AG08396 (cell line): Measurements from ENCODE around the gene DIS3L2.
"Not testable (repeated sequence)": the region's sequence is repeated elsewhere in the genome, so short reads cannot be mapped to it uniquely, and the experiment has no call there.

ENCODE experiments used
- DNase-seq: peaks from one replicate; pipeline ENCODE4 v3.0.0; 2012; ENCODE audit warnings: low spot score, mixed read lengths

DIS3L2 gene

DNA sequence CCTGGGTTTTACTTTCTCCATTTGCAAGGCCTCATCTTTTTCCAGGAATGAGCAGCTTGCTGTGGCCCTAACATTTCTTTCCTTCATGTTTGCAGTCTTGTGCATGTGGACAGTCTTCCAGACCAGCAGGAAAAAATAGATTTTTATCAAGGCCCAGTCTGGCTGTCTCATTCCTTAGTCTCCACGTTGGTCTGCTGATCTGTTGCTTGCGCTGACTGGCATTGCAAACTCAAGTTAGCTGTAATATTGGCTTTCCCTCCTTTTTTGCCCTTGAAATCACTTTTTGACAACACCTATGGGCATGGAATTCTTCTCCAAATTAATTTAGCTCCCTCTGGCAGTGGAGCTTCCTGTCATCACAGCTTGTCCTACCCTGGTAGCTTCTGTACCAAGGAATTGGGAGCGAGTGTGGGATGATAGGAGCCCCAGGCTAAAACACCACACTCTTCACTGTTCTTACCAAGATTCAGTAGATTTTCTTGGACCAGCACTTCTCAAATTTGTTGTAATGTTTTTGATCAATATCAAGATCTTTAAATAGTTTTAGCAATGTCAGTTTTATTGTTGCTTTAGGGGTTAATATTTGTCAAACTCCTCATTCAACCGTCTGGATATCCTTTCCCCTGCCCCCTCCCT lies 48.2 kb downstream of the DIS3L2 start:
- no peak for DNase-seq

DNA sequence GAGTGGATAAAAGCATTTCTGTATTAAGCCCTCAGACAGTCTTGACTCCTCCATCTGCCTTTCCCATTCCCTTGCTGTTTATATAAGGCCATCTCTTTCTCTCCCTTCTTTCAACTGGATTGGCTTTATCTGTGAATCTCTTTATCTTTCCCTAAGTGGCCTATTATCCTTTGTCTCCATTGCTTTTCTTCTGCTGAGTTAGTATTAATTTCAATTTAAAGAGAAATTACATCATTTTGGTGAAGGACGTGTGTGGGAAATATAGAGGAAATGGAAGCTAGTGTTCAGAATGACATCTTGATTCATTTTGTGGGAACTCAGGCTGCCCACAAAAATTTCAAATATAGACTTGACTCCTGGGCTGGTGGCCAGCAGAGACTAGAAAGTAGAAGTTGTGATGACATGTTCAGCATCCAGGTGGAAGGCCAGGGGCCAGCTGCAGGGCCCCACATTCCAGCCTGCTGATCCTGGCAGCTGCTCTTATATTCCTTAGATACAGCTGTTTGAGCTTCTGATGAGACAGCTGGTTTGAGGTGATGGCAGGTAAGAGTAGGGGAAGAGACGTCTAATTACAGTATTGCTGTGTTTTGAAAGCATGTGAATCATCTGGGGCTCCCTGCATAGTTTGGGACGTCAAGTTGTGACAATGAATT lies 52.3 kb downstream of the DIS3L2 start:
- DNase-seq: peak; percentile 79

DNA sequence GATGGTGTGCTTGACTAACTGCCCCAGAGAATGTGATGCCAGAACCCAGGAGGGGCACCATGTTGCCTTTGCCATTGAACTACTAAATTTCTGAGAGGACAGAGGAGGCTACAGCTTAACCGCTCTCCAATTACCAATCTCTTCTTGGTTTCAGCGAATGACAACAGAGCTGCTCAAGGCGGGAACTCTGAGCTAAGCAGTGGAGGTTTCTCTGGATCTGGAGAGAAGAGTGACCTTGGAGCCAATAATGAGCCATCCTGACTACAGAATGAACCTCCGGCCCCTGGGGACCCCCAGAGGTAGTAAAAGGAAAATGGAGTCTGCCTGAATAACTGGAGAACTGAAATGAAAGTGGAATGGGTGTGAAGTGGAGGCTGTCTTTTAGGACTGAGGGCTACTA lies 53.2 kb downstream of the DIS3L2 start:
- no peak for DNase-seq

DNA sequence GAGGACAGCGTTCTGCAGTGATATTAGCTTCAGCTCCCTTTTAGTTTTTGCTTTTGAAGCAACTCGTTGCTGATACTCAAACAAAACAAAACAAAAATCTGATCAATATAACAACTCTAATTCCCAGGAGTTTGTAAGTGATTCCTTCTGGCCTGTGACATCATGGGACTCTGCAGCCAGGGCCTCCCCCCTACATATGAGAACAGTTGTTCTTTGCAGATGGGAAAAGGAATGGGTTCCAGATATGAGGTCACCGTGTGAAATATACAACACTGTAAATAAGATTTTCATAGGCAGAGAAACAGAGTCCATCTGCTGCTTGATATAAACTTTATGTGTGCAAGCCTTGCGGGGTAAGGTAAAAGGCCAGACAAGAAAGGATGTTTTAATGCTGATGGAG lies 56.7 kb downstream of the DIS3L2 start:
- DNase-seq: no peak

GRCh38 chr2:232022718-232023117 lies 61.2 kb downstream of the DIS3L2 start:
- DNase-seq: no peak

- no peak for DNase-seq
These were observed 61.9 kb downstream of the DIS3L2 start for GRCh38 chr2:232023426-232023825.

DNA sequence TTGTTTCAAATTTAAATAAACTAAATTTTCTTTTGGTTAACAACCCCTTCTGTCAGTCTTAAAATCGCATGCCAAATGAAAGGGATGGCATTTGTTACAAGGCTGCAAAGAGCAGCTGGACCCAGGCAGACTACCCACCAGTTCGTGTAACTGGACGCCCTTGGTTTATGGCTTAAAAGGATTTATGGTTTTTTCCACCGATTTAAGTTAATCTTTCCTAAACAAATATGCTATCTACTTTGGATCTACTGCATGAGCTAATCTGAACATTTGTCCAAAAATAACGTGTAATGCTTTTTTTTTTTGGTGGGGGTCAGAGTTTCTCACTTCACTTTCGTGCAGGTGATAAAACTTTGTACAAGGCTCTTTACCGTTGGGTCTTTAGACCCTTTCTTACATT lies 62.9 kb downstream of the DIS3L2 start:
- no peak for DNase-seq

DNA sequence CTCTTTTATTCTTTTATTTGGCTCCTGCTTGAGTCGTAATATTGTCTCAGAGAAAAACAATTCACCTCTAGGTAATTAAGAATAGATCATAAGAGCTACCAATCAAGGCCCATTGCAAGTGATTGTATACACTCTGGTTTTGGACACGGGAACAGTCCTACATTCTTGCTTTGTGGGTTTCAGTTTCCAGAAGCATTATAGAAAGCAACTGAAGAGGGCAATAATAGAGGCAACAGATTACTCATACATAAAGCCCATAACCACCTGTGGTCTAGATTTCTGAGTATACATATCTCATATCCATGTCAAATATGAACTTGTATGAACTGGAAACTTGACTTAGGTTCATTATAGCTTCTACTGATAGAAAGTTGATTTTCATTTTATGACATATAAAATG lies 65.4 kb downstream of the DIS3L2 start:
- DNase-seq: no peak

DNA sequence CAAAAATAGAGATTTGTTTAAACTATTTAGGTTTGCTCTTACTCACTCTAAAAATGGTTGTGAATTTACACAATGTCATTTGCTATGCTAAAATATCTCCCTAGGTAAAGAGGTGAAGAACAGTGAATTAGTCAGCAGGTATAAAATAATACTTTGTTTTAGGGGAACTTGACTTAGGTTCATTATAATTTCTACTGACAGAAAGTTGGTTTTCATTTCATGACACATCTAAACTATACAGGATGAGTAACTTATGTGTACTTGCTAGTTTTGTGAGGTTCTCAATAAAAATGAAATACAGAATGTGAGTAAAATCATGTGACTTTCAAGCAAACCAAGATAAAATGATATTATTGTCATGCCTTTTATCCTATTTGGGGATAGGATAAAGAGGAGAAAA lies 66.0 kb downstream of the DIS3L2 start:
- DNase-seq: no peak

DNA sequence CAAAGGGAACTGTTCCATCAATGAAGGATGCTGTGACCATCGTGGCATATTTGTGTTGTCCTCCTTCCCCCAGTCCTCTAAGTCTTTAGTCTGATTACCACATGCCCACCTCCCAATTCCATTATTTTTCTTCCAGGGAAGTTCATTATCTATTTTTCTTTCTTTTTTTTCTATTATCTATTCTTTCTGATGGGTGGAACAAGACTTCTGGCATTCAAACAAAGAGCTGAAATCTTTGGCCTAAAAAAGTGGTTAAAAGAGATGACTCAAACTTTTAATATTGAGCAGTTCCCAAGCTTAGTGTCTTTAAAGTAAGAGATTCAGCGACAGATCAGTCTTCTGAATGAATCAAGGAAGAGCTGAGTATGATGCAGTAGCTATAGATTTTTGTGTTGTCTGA lies 66.6 kb downstream of the DIS3L2 start:
- DNase-seq: no peak

GRCh38 chr2:232028631-232029030 lies 67.1 kb downstream of the DIS3L2 start:
- DNase-seq: peak; percentile 14

DNA sequence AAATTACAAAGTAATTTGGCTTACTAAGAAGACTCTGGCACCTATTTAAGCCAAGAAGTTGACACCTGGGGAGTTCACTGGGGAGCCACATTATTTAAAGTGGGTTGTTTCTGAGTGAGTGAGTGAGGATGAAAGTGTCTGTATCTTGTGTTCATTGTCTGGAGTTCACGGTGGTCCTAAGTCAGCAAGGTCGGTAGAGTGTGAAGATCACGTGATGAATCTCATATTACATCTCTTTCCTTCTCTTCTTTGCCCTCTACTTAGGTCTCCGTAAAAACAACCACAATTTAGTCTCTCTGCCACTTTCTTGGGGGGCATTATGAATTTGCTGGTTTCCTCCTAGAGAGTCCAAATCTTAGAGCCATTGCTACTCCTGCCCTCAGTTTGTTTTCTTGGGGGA lies 67.8 kb downstream of the DIS3L2 start:
- no peak for DNase-seq

DNA sequence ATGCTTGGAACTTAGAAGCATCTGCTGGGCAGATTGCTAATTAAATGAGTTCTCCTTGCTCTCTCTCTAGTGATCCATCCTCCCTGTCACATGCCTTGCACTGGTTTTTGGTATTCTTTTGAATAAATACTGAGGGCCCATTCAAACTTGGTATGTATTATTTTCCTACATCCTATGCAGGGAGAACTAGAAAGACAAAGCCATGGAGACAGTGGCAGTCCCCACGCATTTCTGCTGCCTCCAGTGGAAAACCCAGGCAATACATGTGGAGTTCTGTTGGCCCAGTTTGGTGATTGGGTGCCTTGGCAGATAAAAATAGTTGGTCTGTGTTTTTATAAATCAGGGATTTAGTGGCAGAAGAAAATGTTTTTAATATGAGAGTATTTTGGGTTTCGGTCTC lies 68.7 kb downstream of the DIS3L2 start:
- DNase-seq: no peak

GRCh38 chr2:232035292-232035691 lies 73.8 kb downstream of the DIS3L2 start:
- DNase-seq: not testable (repeated sequence)

- DNase-seq: not testable (repeated sequence)
These were observed 75.4 kb downstream of the DIS3L2 start for GRCh38 chr2:232036876-232037275.

DNA sequence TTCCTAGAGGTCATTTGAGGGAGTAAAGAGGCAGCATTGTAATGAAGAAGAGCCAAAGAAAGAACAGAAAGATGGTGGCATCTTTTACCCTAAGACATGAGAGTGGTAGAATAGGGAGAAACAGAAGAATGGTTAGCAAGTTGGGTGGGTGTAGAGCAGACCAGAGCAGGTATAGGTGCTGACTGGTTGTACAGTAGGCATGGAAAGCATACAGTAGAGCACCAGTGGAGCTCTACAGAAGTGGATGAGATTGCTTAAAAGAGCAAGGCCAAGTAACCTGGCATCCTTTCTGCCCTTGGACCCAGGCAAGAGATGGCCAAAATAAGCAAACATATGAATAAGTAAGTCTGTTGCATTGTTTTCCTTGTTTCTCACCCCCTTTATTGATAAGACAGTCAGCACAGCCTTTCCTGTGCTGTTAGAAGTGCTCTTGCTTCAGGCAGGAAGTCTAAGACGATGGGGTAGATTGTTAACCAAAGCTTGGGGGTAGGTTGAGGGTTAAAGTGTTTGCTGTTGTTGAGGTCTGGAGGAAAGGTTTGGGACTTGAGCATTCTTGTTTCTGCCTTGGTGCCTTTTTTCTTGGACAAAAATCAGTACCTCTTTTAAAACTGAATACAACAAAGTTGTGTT lies 76.9 kb downstream of the DIS3L2 start:
- no peak for DNase-seq

DNA sequence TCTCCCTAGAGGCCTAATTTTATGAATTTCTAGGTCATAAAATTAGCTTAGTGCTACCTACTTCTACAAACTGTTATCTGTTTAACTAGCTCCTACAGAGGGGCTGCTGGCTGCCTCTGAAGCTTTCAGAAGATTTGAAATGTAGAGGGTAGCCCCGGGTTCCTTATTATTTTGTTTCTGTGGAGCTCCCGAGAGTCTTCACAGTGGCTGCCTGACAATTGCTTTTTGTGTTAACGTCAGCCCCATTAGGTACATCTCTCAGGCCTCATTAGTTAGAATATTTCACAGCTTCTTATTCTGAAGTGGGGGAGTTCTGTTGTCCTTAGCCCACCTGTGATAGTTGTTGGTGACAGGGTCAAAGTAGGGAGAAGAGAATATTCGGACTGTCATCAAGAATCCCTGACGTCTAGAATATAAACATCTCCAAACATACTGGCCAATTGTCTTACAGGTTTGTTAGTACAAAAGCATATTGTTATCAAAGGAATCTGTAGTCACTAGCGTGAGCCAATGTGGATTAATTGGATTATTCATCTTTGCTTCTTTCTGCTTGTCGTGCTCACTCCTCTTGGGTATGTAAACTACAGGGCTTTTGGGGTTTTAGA lies 77.5 kb downstream of the DIS3L2 start:
- no peak for DNase-seq

DNA sequence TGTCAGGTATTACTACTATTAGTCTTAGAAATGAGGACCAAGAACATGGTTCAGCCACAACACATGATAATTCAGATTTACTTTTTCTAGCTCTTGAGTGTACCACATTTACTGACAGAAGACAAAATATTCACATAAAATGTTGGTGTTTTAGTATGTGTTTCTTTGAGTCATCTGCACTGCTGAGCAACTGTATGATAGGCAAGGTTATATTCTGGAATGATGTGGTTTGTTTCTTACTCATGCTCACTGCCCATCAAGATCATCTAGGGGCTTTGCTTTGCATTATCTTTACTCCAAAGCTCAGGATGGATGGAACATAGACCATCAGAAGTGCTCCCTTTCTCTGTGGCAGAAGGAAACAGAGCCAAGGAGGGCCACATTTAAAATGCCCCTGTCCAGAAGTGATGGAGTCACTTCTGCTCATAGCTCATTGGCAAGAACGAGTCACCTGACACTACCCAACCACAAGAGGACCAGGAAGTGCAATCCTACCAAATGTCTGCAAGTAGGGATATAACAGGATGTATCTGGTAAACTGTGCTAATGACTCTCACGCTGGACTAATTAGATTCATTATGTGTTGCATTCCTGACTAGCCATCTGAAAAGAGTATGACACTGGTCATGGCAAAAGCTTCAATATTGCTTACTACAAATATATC lies 81.5 kb downstream of the DIS3L2 start:
- peak; percentile 17 for DNase-seq

- no peak for DNase-seq
These were observed 82.5 kb downstream of the DIS3L2 start for GRCh38 chr2:232043966-232044365.

GRCh38 chr2:232049350-232049749 lies 87.8 kb downstream of the DIS3L2 start:
- DNase-seq: no peak

GRCh38 chr2:232052591-232052990 lies 91.1 kb downstream of the DIS3L2 start:
- no peak for DNase-seq

DNA sequence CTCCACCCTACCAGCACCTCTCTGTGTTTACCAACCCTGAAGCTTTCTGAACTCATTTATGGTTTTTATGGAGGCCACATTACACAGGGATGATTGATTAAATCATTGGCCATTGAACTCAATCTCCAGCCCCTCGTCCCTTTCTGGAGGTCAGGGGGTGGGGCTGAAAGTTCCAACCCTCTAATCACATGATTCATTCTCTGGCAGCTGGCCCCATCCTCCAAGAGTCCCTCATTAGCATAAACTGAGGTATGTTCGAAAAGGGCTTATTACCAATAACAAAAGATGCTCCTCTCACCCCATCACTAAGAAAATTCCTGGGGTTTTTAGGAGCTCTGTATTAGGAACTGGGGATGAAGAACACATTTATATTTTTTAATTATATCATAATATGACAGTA lies 92.3 kb downstream of the DIS3L2 start:
- no peak for DNase-seq
